Heart left ventricle (tissue), 16 donors: ENCODE results near the gene LRPAP1. TPM values are rescaled to one million over a fixed set of nuclear protein-coding genes. Genes with fewer than 3 reads are reported as not detected.
A peak's percentile ranks its signal among the peaks of the same experiment; 100 is the strongest.
"Not testable (repeated sequence)": the region's sequence is repeated elsewhere in the genome, so short reads cannot be mapped to it uniquely, and the experiment has no call there.

Experiments
- ATAC-seq, 4 donors: fragments of 200-7000 bp; cut with Tn5 transposase; one replicate each; pipeline ENCODE4 v1.9.1; 2020 to 2022; ENCODE audit warnings: moderate library complexity in 4 of 4, mild to moderate bottlenecking in 3 of 4, moderate number of reproducible peaks in 1 of 4
- DNase-seq, 5 donors: peaks; one replicate each; pipeline ENCODE4 v3.0.0-alpha.2; 2020
- H3K27ac ChIP-seq, 12 donors: fragments of 200-600 bp; sonication (generic) in 4 of 12; one replicate each; pipeline versions ENCODE4 v1.5.0 to v1.8.0; 2016 to 2022; ENCODE audit warnings: mild to moderate bottlenecking in 2 of 12
- H3K27me3 ChIP-seq, 9 donors: fragments of 200-600 bp; sonication (generic) in 2 of 9; one replicate each; pipeline versions ENCODE4 v1.5.1 to v1.8.0; 2016 to 2022; ENCODE audit warnings: mild to moderate bottlenecking in 3 of 9
- H3K36me3 ChIP-seq, 9 donors: fragments of 200-600 bp; sonication (generic) in 2 of 9; one replicate each; pipeline versions ENCODE4 v1.5.0 to v1.8.0; 2018 to 2022; ENCODE audit warnings: mild to moderate bottlenecking in 2 of 9
- H3K4me1 ChIP-seq, 12 donors: fragments of 200-600 bp; sonication (generic) in 4 of 12; one replicate each; pipeline versions ENCODE4 v1.5.0 to v1.8.0; 2016 to 2022; ENCODE audit warnings: mild to moderate bottlenecking in 3 of 12
- H3K4me3 ChIP-seq, 12 donors: fragments of 200-600 bp; sonication (generic) in 4 of 12; one replicate each; pipeline versions ENCODE4 v1.5.0 to v1.8.0; 2017 to 2022; ENCODE audit warnings: mild to moderate bottlenecking in 9 of 12, moderate library complexity in 4 of 12
- H3K9me3 ChIP-seq, 12 donors: fragments of 200-600 bp; sonication (generic) in 4 of 12; one replicate each; pipeline versions ENCODE4 v1.5.0 to v1.8.0; 2016 to 2022; ENCODE audit warnings: mild to moderate bottlenecking in 1 of 12
- CTCF ChIP-seq, 12 donors: fragments of 200-600 bp; sonication (generic) in 4 of 12; IDR thresholded peaks; one replicate each; pipeline versions ENCODE4 v1.5.0 to v1.8.0; 2018 to 2022; ENCODE audit warnings: antibody characterized with exemption in 12 of 12, mild to moderate bottlenecking in 5 of 12
- POLR2A ChIP-seq, 2 donors: fragments of 450-650 bp; IDR thresholded peaks; one replicate each; pipeline ENCODE4 v1.6.1; 2017; ENCODE audit warnings: antibody characterized with exemption in 2 of 2, mild to moderate bottlenecking in 2 of 2, moderate library complexity in 2 of 2
- WGBS, 4 donors: extraction: QIAGEN DNeasy Blood & Tissue Kit in 2 of 4; methylation state at CpG; one replicate each; pipeline versions ENCODE4 v1.1.5 to v1.1.7; 2013 to 2018; 5-methylcytosine and 5-hydroxymethylcytosine counted together
- intact Hi-C, 10 donors: fragments of 100-400 bp; cut with DNase I; formaldehyde crosslinking; loops; one replicate each; pipeline versions ENCODE4 v1.11.1 to v1.14.2; 2022
- polyA plus RNA-seq, 2 donors: library from polyadenylated mRNA; stranded (reverse); fragments of 200-250 nt; gene quantifications; one replicate each; pipeline ENCODE4 v1.2.3, GENCODE V29; 2013
- total RNA-seq, 9 donors: library from RNA; depleted of rRNA in 2 of 9; stranded (reverse); fragments of >200 nt in 2 of 9; fragmentation: NEBNext Ultra II Directional in 3 of 9; extraction: Animal tissue kit (Norgen Biotek cat#: 25700) in 3 of 9; gene quantifications; one replicate each; pipeline versions ENCODE4 v1.1.0 to v1.2.4, GENCODE V29; 2016 to 2023
- donor health status: ischemic (EF 13 %, LVEDD 7.1; RV severe dilation, severe dysfunction).
- donor health status: healthy with polysubstance abuse.
- donor health status: DM: no; HTN: yes; CAD: no.
- donor health status: DM: no; HTN: no; CAD: no.
- donor health status: ischemic (EF 25% LVEDD 6.9; RV normal size, moderate dysfunction).
- donor health status: ischemic (EF 25% LVEDD 5.7; RV mildly dilated, moderate dysfunction).
- donor health status: healthy.
- donor health status: DM: yes; HTN: yes; CAD: no.
- donor health status: ischemic (EF 35%, LVEDD 5.7; RV mildly dilated, moderate dysfunction).
- donor health status: nonischemic (EF 11% LVEDD 7.7; RV severe dilation, severe dysfunction).
- donor health status: DM: yes; HTN: yes; CAD: no.
- donor health status: PGD.
- donor health status: ischemic (EF 29% LVEDD 5.4; RV normal size, mild dysfunction).
- donor health status: nonischemic (EF 23%, LVEDD 6.1; RV moderate dilation, normal function).

LRPAP1 gene
- total and polyA plus RNA-seq, 11 donors, result 105 to 389 (median 283) TPM

- H3K4me1 ChIP-seq, result no peaks in the 10 kb centered on the region
- intact Hi-C loops, result loop anchor here in 1 of 10 donors (10.0 kb wide), 1 partner anchor 311 kb away; no protein-coding TSS in a partner anchor
- no peaks in the 10 kb centered on the region for H3K27me3 ChIP-seq
- no peaks in the 10 kb centered on the region for H3K36me3 ChIP-seq
- peak in 1 of 5 donors; percentile 49 for DNase-seq
- WGBS, 4 donors, result 91 to 93% (median 92%) methylated on average over 18 to 24 of the region's 24 CpGs
- no peak overlapping the region for H3K27ac ChIP-seq
- H3K4me3 ChIP-seq, result no peak overlapping the region
- no peak for ATAC-seq
- no peaks in the 10 kb centered on the region for H3K9me3 ChIP-seq
- TF ChIP-seq CTCF (IDR thresholded peaks at IDR 0.05), result no peak
- no peak for TF ChIP-seq POLR2A (IDR thresholded peaks at IDR 0.05)
These were observed 31.2 kb upstream of the LRPAP1 start for GRCh38 chr4:3563403-3563802.

GRCh38 chr4:3562127-3562526 is 29.9 kb upstream of the LRPAP1 start:
- not testable (repeated sequence) for H3K27me3 ChIP-seq, H3K9me3 ChIP-seq, H3K27ac ChIP-seq, ATAC-seq, H3K4me1 ChIP-seq, DNase-seq, H3K36me3 ChIP-seq, H3K4me3 ChIP-seq
- intact Hi-C loops, result loop anchor here in 1 of 10 donors (10.0 kb wide), 1 partner anchor 313 kb away; no protein-coding TSS in a partner anchor
- 89 to 93% (median 91%) methylated on average over 5 to 7 of the region's 8 CpGs for WGBS, 4 donors

GRCh38 chr4:3560465-3560864 is 28.2 kb upstream of the LRPAP1 start:
- H3K27me3 ChIP-seq, H3K4me3 ChIP-seq, H3K9me3 ChIP-seq, H3K36me3 ChIP-seq, H3K27ac ChIP-seq, ATAC-seq, DNase-seq: not testable (repeated sequence)
- WGBS, 4 donors, result 83 to 90% (median 87%) methylated on average over 1 of the region's 1 CpG
- H3K4me1 ChIP-seq, result peaks cover 0 to 11% (median 0%) of the 10 kb centered on the region in 12 donors
- intact Hi-C loops, result loop anchor here in 1 of 10 donors (10.0 kb wide), 1 partner anchor 314 kb away; no protein-coding TSS in a partner anchor

- 46 to 68% (median 66%) methylated on average over 5 to 13 of the region's 13 CpGs for WGBS, 4 donors
- not testable (repeated sequence) for H3K36me3 ChIP-seq, H3K27me3 ChIP-seq, ATAC-seq, H3K9me3 ChIP-seq, H3K4me3 ChIP-seq, H3K27ac ChIP-seq
- peak in 2 of 5 donors; percentile 10 to 36 for DNase-seq
- H3K4me1 ChIP-seq, result peaks cover 0 to 12% (median 0%) of the 10 kb centered on the region in 12 donors
- intact Hi-C loops, result loop anchor here in 1 of 10 donors (10.0 kb wide), 1 partner anchor 315 kb away; no protein-coding TSS in a partner anchor
These were observed 27.4 kb upstream of the LRPAP1 start for GRCh38 chr4:3559381-3560290.

GRCh38 chr4:3558514-3558836 is 26.3 kb upstream of the LRPAP1 start:
- H3K9me3 ChIP-seq, DNase-seq, H3K27ac ChIP-seq, H3K36me3 ChIP-seq, H3K4me3 ChIP-seq, intact Hi-C loops, H3K27me3 ChIP-seq, ATAC-seq: not testable (repeated sequence)
- H3K4me1 ChIP-seq, result peaks cover 0 to 18% (median 0%) of the 10 kb centered on the region in 12 donors
- WGBS, 4 donors, result 57 to 80% (median 75%) methylated on average over 2 to 7 of the region's 7 CpGs

- intact Hi-C loops, result not testable (repeated sequence)
- WGBS, 4 donors, result 68 to 75% (median 74%) methylated on average over 11 to 17 of the region's 17 CpGs
These were observed 25.7 kb upstream of the LRPAP1 start for GRCh38 chr4:3557676-3558513.

GRCh38 chr4:3557088-3557492 is 24.9 kb upstream of the LRPAP1 start:
- intact Hi-C loops, H3K36me3 ChIP-seq, H3K9me3 ChIP-seq, H3K27me3 ChIP-seq, H3K27ac ChIP-seq, ATAC-seq, H3K4me3 ChIP-seq: not testable (repeated sequence)
- WGBS, 4 donors, result 76 to 81% (median 77%) methylated on average over 8 to 9 of the region's 9 CpGs
- H3K4me1 ChIP-seq, result peaks cover 0 to 18% (median 0%) of the 10 kb centered on the region in 12 donors
- DNase-seq, result peak in 1 of 5 donors; percentile 42

More at GRCh38 chr4:3557676-3558513, 25.7 kb upstream of the LRPAP1 start:
- ATAC-seq, H3K27ac ChIP-seq, H3K9me3 ChIP-seq, H3K27me3 ChIP-seq, H3K36me3 ChIP-seq, H3K4me3 ChIP-seq: not testable (repeated sequence)
- H3K4me1 ChIP-seq, result peaks cover 0 to 18% (median 0%) of the 10 kb centered on the region in 12 donors
- DNase-seq, result peak in 1 of 5 donors; percentile 33

GRCh38 chr4:3556244-3556867 is 24.1 kb upstream of the LRPAP1 start:
- DNase-seq, result peak in 1 of 5 donors; percentile 59
- Histone ChIP-seq H3K4me1 (peaks cover 0 to 18% (median 0%) of the 10 kb centered on the region in 12 donors), H3K27ac (peak overlapping the region in 1 of 12 donors; percentile 39)
- 59 to 78% (median 71%) methylated on average over 4 to 17 of the region's 17 CpGs for WGBS, 4 donors
- H3K27me3 ChIP-seq, ATAC-seq, intact Hi-C loops, H3K4me3 ChIP-seq, H3K36me3 ChIP-seq, H3K9me3 ChIP-seq: not testable (repeated sequence)
